Endothelial cell (in vitro differentiated cells): Measurements from ENCODE around the gene GOLGA8A. TPM values are rescaled to one million over a fixed set of nuclear protein-coding genes. Genes with fewer than 3 reads are reported as not detected.

Experiments used
- DNase-seq: peaks from one replicate; pipeline ENCODE4 v3.0.0; 2021; ENCODE audit warnings: low spot score
- H3K27ac Mint-ChIP-seq: one replicate; pipeline ENCODE4 v1.8.0; 2021; ENCODE audit warnings: mixed read lengths, inconsistent platforms; ENCODE audit not compliant: unreplicated experiment
- H3K27me3 Mint-ChIP-seq: one replicate; pipeline ENCODE4 v1.8.0; 2021; ENCODE audit warnings: mild to moderate bottlenecking, moderate library complexity, mixed read lengths, inconsistent platforms; ENCODE audit not compliant: unreplicated experiment
- H3K36me3 Mint-ChIP-seq: one replicate; pipeline ENCODE4 v1.8.0; 2021; ENCODE audit warnings: mild to moderate bottlenecking, low read depth, mixed read lengths, inconsistent platforms; ENCODE audit not compliant: unreplicated experiment
- H3K4me1 Mint-ChIP-seq: one replicate; pipeline ENCODE4 v1.8.0; 2021; ENCODE audit warnings: mild to moderate bottlenecking, mixed read lengths, inconsistent platforms; ENCODE audit not compliant: unreplicated experiment
- H3K4me3 Mint-ChIP-seq: one replicate; pipeline ENCODE4 v1.8.0; 2021; ENCODE audit warnings: mild to moderate bottlenecking, mixed read lengths, inconsistent platforms; ENCODE audit not compliant: unreplicated experiment
- H3K9me3 Mint-ChIP-seq: one replicate; pipeline ENCODE4 v1.8.0; 2021; ENCODE audit warnings: mixed read lengths, inconsistent platforms; ENCODE audit not compliant: unreplicated experiment
- long read RNA-seq: library from polyadenylated mRNA; unstranded; transcript quantifications from one replicate; pipeline ENCODE4 v2.0.0, GENCODE V29; 2020; ENCODE audit not compliant: unreplicated experiment
- total RNA-seq: library from RNA; stranded (reverse); fragmentation: NEBNext Ultra II Directional; extraction: Animal tissue kit (Norgen Biotek cat#: 25700); gene quantifications from one replicate; pipeline ENCODE4 v1.2.1, GENCODE V29; 2021; ENCODE audit not compliant: unreplicated experiment
- TF ChIP-seq, protein P1 (sequence below): fragments of 200-600 bp; sonication (generic); IDR thresholded peaks from one replicate; pipeline ENCODE4 v1.5.0; 2021; ENCODE audit warnings: antibody characterized with exemption; ENCODE audit not compliant: unreplicated experiment

The GOLGA8A gene
- 46.0 TPM for total RNA-seq
- long read RNA-seq, partial matches to known transcripts: 0 of 1 reads
- long read RNA-seq, other reads (novel, unspliced or antisense): 1 of 1 reads

GRCh38 chr15:34437687-34438086 lies at the start of gene GOLGA8A:
Gene GOLGA8A, minus strand, starts transcription at chr15:34437808. Its CDS starts 48,117 bp downstream, at chr15:34389691.
- H3K9me3 Mint-ChIP-seq: no peaks in the 10 kb centered on the region
- DNase-seq: peak; percentile 68
- peaks cover 12% of the 10 kb centered on the region for H3K4me1 Mint-ChIP-seq
- peaks cover 22% of the 10 kb centered on the region for H3K36me3 Mint-ChIP-seq
- peak within 1 kb of the TSS; percentile 91 for H3K4me3 Mint-ChIP-seq
- TF ChIP-seq, protein P1, sequence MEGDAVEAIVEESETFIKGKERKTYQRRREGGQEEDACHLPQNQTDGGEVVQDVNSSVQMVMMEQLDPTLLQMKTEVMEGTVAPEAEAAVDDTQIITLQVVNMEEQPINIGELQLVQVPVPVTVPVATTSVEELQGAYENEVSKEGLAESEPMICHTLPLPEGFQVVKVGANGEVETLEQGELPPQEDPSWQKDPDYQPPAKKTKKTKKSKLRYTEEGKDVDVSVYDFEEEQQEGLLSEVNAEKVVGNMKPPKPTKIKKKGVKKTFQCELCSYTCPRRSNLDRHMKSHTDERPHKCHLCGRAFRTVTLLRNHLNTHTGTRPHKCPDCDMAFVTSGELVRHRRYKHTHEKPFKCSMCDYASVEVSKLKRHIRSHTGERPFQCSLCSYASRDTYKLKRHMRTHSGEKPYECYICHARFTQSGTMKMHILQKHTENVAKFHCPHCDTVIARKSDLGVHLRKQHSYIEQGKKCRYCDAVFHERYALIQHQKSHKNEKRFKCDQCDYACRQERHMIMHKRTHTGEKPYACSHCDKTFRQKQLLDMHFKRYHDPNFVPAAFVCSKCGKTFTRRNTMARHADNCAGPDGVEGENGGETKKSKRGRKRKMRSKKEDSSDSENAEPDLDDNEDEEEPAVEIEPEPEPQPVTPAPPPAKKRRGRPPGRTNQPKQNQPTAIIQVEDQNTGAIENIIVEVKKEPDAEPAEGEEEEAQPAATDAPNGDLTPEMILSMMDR: no peak
- H3K27ac Mint-ChIP-seq: no peak within 1 kb of the TSS
- peaks cover 11% of the 10 kb centered on the region for H3K27me3 Mint-ChIP-seq

DNA sequence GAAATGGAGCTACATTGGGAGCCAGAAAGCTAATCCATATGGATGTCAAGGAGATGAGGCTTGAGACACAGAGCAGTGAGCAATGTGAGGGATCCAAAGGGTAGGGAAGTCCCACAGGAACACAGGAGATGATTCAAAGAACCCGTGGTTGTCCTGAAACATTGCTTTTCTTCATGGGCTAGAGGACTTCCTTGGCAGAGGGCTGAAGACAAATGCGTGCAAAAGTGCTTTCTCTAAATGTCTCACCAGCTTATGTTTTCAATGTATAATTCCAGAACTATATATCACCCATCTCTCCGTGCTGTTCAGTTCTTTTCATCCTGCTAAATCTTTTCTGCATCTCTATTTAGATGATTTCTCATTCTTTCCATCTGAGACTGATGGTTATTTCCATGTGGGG lies 46.0 kb upstream of the GOLGA8A start:
- TF ChIP-seq, protein P1: no peak
- H3K9me3 Mint-ChIP-seq: no peaks in the 10 kb centered on the region
- DNase-seq: no peak
- H3K4me3 Mint-ChIP-seq: no peak overlapping the region
- H3K27ac Mint-ChIP-seq: no peak overlapping the region
- H3K4me1 Mint-ChIP-seq: no peaks in the 10 kb centered on the region
- H3K27me3 Mint-ChIP-seq: peaks cover 1% of the 10 kb centered on the region
- H3K36me3 Mint-ChIP-seq: no peaks in the 10 kb centered on the region

GRCh38 chr15:34481370-34481769 lies 43.8 kb upstream of the GOLGA8A start:
- H3K4me3 Mint-ChIP-seq: no peak overlapping the region
- H3K9me3 Mint-ChIP-seq: no peaks in the 10 kb centered on the region
- no peak for DNase-seq
- no peak overlapping the region for H3K27ac Mint-ChIP-seq
- H3K27me3 Mint-ChIP-seq: no peaks in the 10 kb centered on the region
- no peaks in the 10 kb centered on the region for H3K36me3 Mint-ChIP-seq
- peaks cover 5% of the 10 kb centered on the region for H3K4me1 Mint-ChIP-seq
- TF ChIP-seq, protein P1: no peak

DNA sequence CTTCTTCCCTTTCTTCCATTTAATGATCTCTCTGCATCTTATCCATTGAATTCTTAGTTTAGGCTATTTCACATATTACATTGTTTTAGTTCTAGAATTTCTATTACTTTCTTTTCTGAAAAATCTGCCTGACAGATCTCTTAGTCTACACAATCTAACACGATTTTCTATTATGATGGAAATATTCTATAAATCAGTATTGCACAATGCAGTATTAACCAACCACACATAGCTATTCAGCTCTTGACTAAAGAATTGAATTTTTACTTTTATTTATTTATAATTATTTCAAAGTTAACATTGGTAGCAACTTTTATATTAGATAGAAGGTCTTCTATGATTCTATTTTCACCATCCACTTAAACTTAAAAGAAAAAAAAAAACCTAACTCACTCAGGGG lies 36.2 kb upstream of the GOLGA8A start:
- no peak overlapping the region for H3K27ac Mint-ChIP-seq
- peaks cover 7% of the 10 kb centered on the region for H3K4me1 Mint-ChIP-seq
- no peak overlapping the region for H3K4me3 Mint-ChIP-seq
- H3K9me3 Mint-ChIP-seq: no peaks in the 10 kb centered on the region
- TF ChIP-seq, protein P1: no peak
- no peaks in the 10 kb centered on the region for H3K36me3 Mint-ChIP-seq
- H3K27me3 Mint-ChIP-seq: no peaks in the 10 kb centered on the region
- no peak for DNase-seq

DNA sequence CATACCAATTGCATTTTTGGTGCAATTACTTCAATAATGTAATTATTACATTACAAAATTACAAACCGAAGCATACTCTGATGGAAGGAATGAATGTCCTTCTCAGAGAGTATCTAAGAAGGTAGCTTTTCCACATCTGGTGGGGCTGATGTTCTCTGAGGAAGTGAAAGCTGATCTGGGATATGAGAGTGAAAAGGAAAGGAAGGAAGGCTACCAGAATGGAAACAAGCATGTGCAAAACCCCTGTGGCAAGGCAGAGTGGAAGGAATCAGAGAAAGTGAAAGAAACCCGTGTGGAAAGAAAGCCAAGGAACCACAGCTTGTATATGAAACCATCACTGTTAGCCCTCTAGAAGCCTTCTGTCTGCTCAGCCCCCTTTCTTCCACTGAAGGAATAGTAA lies 35.3 kb upstream of the GOLGA8A start:
- Mint-ChIP-seq H3K27me3 (no peaks in the 10 kb centered on the region), H3K4me3 (no peak overlapping the region), H3K9me3 (no peaks in the 10 kb centered on the region), H3K36me3 (no peaks in the 10 kb centered on the region), H3K4me1 (peaks cover 7% of the 10 kb centered on the region), H3K27ac (no peak overlapping the region)
- TF ChIP-seq, protein P1: no peak
- DNase-seq: no peak
